Endothelial cell (in vitro differentiated cells): ENCODE results near the gene MYO10. TPM values are rescaled to one million over a fixed set of nuclear protein-coding genes. Genes with fewer than 3 reads are reported as not detected.

Experiments
- DNase-seq: peaks from one replicate; pipeline ENCODE4 v3.0.0; 2021; ENCODE audit warnings: low spot score
- H3K27ac Mint-ChIP-seq: one replicate; pipeline ENCODE4 v1.8.0; 2021; ENCODE audit warnings: mixed read lengths, inconsistent platforms; ENCODE audit not compliant: unreplicated experiment
- H3K27me3 Mint-ChIP-seq: one replicate; pipeline ENCODE4 v1.8.0; 2021; ENCODE audit warnings: mild to moderate bottlenecking, moderate library complexity, mixed read lengths, inconsistent platforms; ENCODE audit not compliant: unreplicated experiment
- H3K36me3 Mint-ChIP-seq: one replicate; pipeline ENCODE4 v1.8.0; 2021; ENCODE audit warnings: mild to moderate bottlenecking, low read depth, mixed read lengths, inconsistent platforms; ENCODE audit not compliant: unreplicated experiment
- H3K4me1 Mint-ChIP-seq: one replicate; pipeline ENCODE4 v1.8.0; 2021; ENCODE audit warnings: mild to moderate bottlenecking, mixed read lengths, inconsistent platforms; ENCODE audit not compliant: unreplicated experiment
- H3K4me3 Mint-ChIP-seq: one replicate; pipeline ENCODE4 v1.8.0; 2021; ENCODE audit warnings: mild to moderate bottlenecking, mixed read lengths, inconsistent platforms; ENCODE audit not compliant: unreplicated experiment
- H3K9me3 Mint-ChIP-seq: one replicate; pipeline ENCODE4 v1.8.0; 2021; ENCODE audit warnings: mixed read lengths, inconsistent platforms; ENCODE audit not compliant: unreplicated experiment
- total RNA-seq: library from RNA; stranded (reverse); fragmentation: NEBNext Ultra II Directional; extraction: Animal tissue kit (Norgen Biotek cat#: 25700); gene quantifications from one replicate; pipeline ENCODE4 v1.2.1, GENCODE V29; 2021; ENCODE audit not compliant: unreplicated experiment
- TF ChIP-seq, protein P1 (sequence below): fragments of 200-600 bp; sonication (generic); IDR thresholded peaks from one replicate; pipeline ENCODE4 v1.5.0; 2021; ENCODE audit warnings: antibody characterized with exemption; ENCODE audit not compliant: unreplicated experiment

The MYO10 gene
- total RNA-seq, 1 donor from 2014 or later = 132 TPM

DNA sequence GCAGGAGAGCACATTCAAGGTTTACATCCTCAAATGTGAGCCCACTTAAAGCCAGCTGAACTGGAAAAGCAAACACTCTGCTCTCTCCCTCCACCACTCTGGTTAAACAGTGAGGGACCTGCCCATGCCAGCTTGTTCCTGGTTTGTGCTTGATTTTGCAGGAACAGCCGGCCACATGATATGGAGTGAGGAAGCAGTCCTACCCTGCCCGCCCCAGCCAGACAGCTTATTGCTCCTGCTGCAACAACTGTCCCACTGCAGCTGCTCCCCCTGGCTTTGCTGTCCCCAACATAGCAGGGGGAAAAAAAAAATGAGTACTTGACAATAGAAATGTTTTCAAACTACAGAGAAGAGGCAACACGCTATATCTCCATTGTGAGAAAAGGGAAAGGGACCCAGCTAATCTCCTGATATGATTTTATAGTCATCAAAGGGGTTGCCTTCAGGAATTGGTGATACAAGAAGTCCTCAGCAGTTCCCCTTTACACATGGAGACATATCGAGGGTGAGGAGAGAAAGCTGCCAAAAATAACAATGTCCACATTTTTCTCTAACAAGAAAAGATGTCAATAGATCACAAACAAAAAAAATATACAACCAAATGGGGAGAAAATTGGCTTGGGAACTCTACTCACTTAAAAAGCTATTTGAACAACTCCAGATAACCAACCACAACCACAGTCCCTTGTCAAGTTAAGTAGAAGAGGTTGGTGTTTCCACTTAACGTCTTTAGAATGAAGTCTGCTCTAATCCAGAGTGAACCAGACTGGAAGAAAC lies 4.6 kb downstream of the MYO10 start:
- Mint-ChIP-seq H3K36me3 (peaks cover 4% of the 10 kb centered on the region), H3K27me3 (peaks cover 3% of the 10 kb centered on the region), H3K9me3 (no peaks in the 10 kb centered on the region), H3K4me1 (peaks cover 42% of the 10 kb centered on the region), H3K27ac (no peak overlapping the region), H3K4me3 (no peak overlapping the region)
- TF ChIP-seq, protein P1, sequence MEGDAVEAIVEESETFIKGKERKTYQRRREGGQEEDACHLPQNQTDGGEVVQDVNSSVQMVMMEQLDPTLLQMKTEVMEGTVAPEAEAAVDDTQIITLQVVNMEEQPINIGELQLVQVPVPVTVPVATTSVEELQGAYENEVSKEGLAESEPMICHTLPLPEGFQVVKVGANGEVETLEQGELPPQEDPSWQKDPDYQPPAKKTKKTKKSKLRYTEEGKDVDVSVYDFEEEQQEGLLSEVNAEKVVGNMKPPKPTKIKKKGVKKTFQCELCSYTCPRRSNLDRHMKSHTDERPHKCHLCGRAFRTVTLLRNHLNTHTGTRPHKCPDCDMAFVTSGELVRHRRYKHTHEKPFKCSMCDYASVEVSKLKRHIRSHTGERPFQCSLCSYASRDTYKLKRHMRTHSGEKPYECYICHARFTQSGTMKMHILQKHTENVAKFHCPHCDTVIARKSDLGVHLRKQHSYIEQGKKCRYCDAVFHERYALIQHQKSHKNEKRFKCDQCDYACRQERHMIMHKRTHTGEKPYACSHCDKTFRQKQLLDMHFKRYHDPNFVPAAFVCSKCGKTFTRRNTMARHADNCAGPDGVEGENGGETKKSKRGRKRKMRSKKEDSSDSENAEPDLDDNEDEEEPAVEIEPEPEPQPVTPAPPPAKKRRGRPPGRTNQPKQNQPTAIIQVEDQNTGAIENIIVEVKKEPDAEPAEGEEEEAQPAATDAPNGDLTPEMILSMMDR = no peak
- DNase-seq = no peak

DNA sequence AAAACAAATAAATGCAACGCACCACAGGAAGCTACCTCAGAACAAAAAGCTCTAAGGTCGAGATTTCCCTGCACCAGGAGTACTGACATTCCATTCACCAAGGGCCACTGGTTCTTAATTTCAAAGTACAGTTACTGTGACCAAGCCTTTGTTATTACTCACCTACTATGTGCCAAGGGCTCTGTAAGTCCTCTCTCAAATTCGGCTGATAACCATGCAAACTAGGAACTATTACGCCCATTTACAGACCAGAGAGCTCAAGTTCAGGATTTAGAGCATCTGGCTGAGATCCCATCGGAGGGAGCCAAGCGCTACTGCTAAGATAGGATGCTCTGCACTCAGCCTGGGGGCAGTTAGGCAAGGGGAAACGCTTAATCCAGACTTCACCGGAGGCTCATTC lies 5.6 kb downstream of the MYO10 start:
- peaks cover 3% of the 10 kb centered on the region for H3K27me3 Mint-ChIP-seq
- peaks cover 42% of the 10 kb centered on the region for H3K4me1 Mint-ChIP-seq
- no peak overlapping the region for H3K4me3 Mint-ChIP-seq
- DNase-seq = no peak
- TF ChIP-seq, protein P1 = no peak
- peaks cover 4% of the 10 kb centered on the region for H3K36me3 Mint-ChIP-seq
- no peak overlapping the region for H3K27ac Mint-ChIP-seq
- no peaks in the 10 kb centered on the region for H3K9me3 Mint-ChIP-seq

DNA sequence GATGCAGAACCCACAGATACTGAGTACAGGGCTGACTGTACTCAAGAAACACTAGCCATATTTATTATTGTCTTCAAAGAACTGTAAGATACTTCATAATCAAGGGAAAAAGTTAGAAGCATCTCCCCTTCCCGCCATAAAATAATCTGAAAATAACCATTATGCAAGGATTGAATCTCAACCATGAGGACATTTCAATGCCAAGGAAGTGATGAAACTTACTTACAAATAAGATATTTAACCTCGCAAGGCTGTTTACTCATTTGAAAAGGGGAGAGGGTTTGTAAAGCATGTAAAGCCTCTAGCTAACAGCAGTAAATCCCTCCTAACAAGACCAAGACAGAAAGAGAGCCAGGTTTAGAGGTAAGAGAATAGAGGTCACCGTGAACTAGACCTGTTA lies 6.3 kb downstream of the MYO10 start:
- Mint-ChIP-seq H3K27ac (no peak overlapping the region), H3K4me1 (peaks cover 39% of the 10 kb centered on the region), H3K36me3 (no peaks in the 10 kb centered on the region), H3K9me3 (no peaks in the 10 kb centered on the region), H3K27me3 (no peaks in the 10 kb centered on the region), H3K4me3 (no peak overlapping the region)
- TF ChIP-seq, protein P1 = no peak
- no peak for DNase-seq

DNA sequence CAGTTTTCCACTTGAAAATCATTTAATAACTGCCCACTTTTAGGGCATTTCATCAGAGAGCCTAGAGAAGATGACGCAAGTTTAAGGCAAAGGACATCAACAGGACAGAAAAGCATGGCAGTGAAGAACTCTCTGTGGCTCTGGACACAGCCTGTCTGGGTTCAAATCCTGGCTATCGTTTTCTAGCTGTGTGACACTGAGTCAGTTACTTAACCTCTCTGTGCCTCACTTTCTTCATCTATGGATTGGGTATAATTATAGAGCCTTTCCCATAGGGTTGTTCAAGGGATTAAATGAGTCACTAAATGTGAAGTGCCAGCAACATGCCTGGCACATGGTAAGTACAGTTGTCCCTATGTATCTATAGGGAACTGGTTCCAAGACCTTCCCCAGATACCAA lies 6.7 kb downstream of the MYO10 start:
- Mint-ChIP-seq H3K36me3 (no peaks in the 10 kb centered on the region), H3K27ac (no peak overlapping the region), H3K9me3 (no peaks in the 10 kb centered on the region), H3K4me1 (peaks cover 41% of the 10 kb centered on the region), H3K4me3 (no peak overlapping the region), H3K27me3 (no peaks in the 10 kb centered on the region)
- TF ChIP-seq, protein P1 = no peak
- DNase-seq = no peak

DNA sequence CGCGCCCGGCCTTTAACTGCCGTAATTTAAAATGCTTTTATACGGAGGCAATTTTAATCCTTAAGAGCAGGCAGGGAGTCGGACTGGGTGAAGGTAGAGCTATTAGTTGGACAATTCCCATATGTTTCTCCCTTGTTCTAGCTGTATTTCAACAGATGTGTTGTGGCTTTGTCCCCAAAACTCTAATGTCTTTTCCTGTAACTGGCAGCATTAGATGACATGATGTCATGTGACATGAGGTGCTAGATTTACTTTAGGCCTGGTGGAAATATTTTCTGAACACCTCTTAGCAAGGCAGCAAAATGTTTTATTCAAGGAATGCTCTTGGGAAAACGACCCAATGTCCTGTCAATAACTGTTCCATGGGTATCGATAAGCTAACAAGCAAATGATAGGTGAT lies 8.5 kb downstream of the MYO10 start:
- Mint-ChIP-seq H3K9me3 (no peaks in the 10 kb centered on the region), H3K36me3 (no peaks in the 10 kb centered on the region), H3K4me3 (no peak overlapping the region), H3K27ac (no peak overlapping the region), H3K4me1 (peaks cover 30% of the 10 kb centered on the region), H3K27me3 (peaks cover 2% of the 10 kb centered on the region)
- TF ChIP-seq, protein P1 = no peak
- no peak for DNase-seq
